ENCODE data around the gene CHST8.

CHST8 gene

DNA sequence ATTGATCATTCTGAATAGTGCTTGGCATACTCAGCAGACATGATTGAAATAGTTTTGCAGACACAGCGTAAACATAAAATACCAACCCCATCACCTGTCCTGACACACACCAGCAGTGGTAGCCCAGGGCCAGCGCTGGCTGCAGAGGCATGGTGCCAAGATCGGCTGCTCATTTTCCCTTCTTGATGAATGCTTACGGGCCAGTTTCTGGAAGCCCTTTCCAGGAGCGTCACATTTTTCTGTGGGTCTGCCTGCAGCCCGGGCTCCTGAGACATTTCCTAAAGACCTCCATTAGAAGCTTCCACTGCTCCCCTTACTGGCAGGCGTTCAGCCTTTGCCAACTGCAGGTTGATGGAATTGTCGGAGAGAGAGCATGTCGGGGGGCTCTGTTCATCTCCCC, 48.6 kb downstream of the CHST8 start:
- H3K9me3 ChIP-seq (ENCODE audit: control insufficient read depth, low read length), result no peaks in the 10 kb centered on the region

GRCh38 chr19:33671211-33671610, 49.5 kb downstream of the CHST8 start:
- Histone ChIP-seq H3K4me1 (ENCODE audit: control insufficient read depth, insufficient read depth, low read length, poor library complexity, severe bottlenecking) (no peaks in the 10 kb centered on the region), H3K27ac (ENCODE audit: insufficient read depth, low read length, poor library complexity, severe bottlenecking) (no peak overlapping the region), H3K9me3 (ENCODE audit: control insufficient read depth, low read length) (no peaks in the 10 kb centered on the region), H3K27me3 (replicated peaks; ENCODE audit: control insufficient read depth, insufficient read depth, low read length, poor library complexity, severe bottlenecking) (no peaks in the 10 kb centered on the region), H3K4me3 (ENCODE audit: insufficient read depth, low read depth, low read length, poor library complexity, severe bottlenecking) (no peak overlapping the region), H3K36me3 (ENCODE audit: control insufficient read depth, insufficient read depth, low read length) (no peaks in the 10 kb centered on the region)
- DNase-seq, result no peak

More for the DNA sequence above, 48.6 kb downstream of the CHST8 start:
- Histone ChIP-seq H3K4me1 (ENCODE audit: control insufficient read depth, insufficient read depth, low read length, poor library complexity, severe bottlenecking) (no peaks in the 10 kb centered on the region), H3K27me3 (replicated peaks; ENCODE audit: control insufficient read depth, insufficient read depth, low read length, poor library complexity, severe bottlenecking) (no peaks in the 10 kb centered on the region), H3K36me3 (ENCODE audit: control insufficient read depth, insufficient read depth, low read length) (no peaks in the 10 kb centered on the region), H3K4me3 (ENCODE audit: insufficient read depth, low read depth, low read length, poor library complexity, severe bottlenecking) (no peak overlapping the region), H3K27ac (ENCODE audit: insufficient read depth, low read length, poor library complexity, severe bottlenecking) (no peak overlapping the region)
- DNase-seq, result no peak

DNA sequence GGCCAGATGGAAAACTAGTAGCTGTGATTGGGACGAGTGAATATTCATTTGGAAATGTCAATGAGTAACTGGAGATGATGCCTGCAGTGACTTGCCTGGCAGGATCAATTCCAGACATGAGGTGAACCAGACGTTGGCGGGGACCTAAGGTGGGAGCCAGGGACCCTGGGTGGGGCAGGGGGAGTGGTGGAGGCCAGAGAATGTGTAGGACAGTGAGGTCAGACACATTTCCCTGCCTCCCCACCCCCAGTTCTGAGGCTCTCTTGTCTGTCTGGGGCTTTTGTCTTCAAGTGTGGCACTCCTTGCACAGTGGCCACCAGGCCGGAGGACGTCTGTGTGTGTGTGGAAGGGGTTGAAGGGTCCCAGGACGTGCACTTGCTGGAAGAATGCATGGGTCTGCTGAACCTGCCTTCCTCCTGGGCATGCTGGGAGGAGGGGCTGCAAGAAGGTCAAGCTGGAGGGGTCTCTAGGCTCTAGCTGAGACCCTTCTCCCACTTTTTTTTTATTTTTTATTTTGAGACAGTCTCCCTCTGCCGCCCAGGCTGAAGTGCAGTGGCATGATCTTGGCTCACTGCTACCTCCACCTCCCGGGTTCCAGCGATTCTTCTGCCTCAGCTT, 51.6 kb downstream of the CHST8 start:
- H3K27ac ChIP-seq (ENCODE audit: insufficient read depth, low read length, poor library complexity, severe bottlenecking), result no peak overlapping the region
- no peak overlapping the region for H3K4me3 ChIP-seq (ENCODE audit: insufficient read depth, low read depth, low read length, poor library complexity, severe bottlenecking)
- H3K4me1 ChIP-seq (ENCODE audit: control insufficient read depth, insufficient read depth, low read length, poor library complexity, severe bottlenecking), result no peaks in the 10 kb centered on the region
- H3K36me3 ChIP-seq (ENCODE audit: control insufficient read depth, insufficient read depth, low read length), result no peaks in the 10 kb centered on the region
- DNase-seq, result no peak
- no peaks in the 10 kb centered on the region for H3K27me3 ChIP-seq (replicated peaks; ENCODE audit: control insufficient read depth, insufficient read depth, low read length, poor library complexity, severe bottlenecking)
- no peaks in the 10 kb centered on the region for H3K9me3 ChIP-seq (ENCODE audit: control insufficient read depth, low read length)

DNA sequence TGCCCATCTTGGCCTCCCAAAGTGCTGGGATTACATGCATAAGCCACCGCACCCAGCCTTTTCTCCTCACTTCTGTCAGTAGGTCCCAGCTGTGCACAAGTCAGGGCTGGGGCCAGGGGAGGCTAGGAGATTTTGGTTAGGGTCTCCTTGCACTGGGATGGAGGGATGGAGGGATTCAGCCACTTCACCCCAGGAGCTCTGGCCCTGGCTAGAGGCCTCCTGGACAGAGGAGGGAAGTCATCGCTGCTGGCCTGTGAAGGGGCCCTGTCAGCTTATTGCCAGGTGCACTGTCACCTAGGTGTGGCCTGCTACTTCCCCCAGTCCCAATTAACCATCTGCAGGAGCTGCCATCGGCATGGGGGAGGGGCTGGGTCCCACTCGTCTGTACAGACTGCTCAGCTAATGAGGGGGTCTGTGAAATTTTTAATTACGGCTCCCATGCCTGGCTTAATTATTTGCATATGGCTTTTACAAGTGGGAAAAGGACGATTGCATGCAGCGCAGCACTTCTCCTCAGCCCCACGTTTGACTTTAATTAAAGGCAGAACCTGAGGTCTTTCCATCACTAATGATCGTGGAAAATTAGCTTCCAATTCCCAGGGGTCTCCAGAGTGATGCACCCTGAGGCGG, 52.4 kb downstream of the CHST8 start:
- no peaks in the 10 kb centered on the region for H3K36me3 ChIP-seq (ENCODE audit: control insufficient read depth, insufficient read depth, low read length)
- H3K27ac ChIP-seq (ENCODE audit: insufficient read depth, low read length, poor library complexity, severe bottlenecking), result no peak overlapping the region
- no peak overlapping the region for H3K4me3 ChIP-seq (ENCODE audit: insufficient read depth, low read depth, low read length, poor library complexity, severe bottlenecking)
- no peaks in the 10 kb centered on the region for H3K9me3 ChIP-seq (ENCODE audit: control insufficient read depth, low read length)
- H3K27me3 ChIP-seq (replicated peaks; ENCODE audit: control insufficient read depth, insufficient read depth, low read length, poor library complexity, severe bottlenecking), result no peaks in the 10 kb centered on the region
- no peak for DNase-seq
- no peaks in the 10 kb centered on the region for H3K4me1 ChIP-seq (ENCODE audit: control insufficient read depth, insufficient read depth, low read length, poor library complexity, severe bottlenecking)

GRCh38 chr19:33674626-33675367, 53.0 kb downstream of the CHST8 start:
- Histone ChIP-seq H3K4me3 (ENCODE audit: insufficient read depth, low read depth, low read length, poor library complexity, severe bottlenecking) (no peak overlapping the region), H3K4me1 (ENCODE audit: control insufficient read depth, insufficient read depth, low read length, poor library complexity, severe bottlenecking) (no peaks in the 10 kb centered on the region), H3K27ac (ENCODE audit: insufficient read depth, low read length, poor library complexity, severe bottlenecking) (no peak overlapping the region), H3K27me3 (replicated peaks; ENCODE audit: control insufficient read depth, insufficient read depth, low read length, poor library complexity, severe bottlenecking) (no peaks in the 10 kb centered on the region), H3K36me3 (ENCODE audit: control insufficient read depth, insufficient read depth, low read length) (no peaks in the 10 kb centered on the region), H3K9me3 (ENCODE audit: control insufficient read depth, low read length) (no peaks in the 10 kb centered on the region)
- no peak for DNase-seq

DNA sequence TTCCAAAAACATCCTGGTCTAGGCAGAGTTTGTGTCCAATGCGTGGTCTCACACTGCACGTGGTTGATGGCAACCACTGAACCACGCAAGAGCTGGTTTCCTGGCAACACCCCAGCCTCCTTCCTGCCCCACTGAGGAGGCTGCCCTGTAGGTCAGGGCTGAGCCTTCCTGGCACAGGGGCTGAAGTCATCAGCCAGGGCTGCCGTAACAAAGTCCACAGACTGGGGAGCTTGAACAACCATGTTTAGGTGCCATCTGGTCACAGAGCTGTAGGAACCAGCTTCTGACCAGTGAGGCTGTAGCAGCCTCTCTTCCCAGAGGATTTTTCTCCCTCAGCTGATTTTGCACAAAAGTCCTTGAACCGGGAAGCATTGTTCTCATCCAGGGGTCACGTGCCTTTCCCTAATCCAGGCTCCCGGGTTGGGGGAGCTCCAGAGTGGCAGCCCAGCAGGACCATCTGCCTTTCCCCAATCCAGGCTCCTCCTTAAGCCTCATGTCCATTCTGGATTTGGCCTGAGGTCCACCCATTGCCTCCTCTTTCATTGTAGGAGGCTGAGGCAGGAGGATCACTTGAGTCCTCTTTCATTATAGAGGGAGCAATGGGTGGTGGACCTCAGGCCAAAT, 53.9 kb downstream of the CHST8 start:
- no peak for DNase-seq
- no peaks in the 10 kb centered on the region for H3K27me3 ChIP-seq (replicated peaks; ENCODE audit: control insufficient read depth, insufficient read depth, low read length, poor library complexity, severe bottlenecking)
- no peaks in the 10 kb centered on the region for H3K9me3 ChIP-seq (ENCODE audit: control insufficient read depth, low read length)
- H3K36me3 ChIP-seq (ENCODE audit: control insufficient read depth, insufficient read depth, low read length), result no peaks in the 10 kb centered on the region
- no peaks in the 10 kb centered on the region for H3K4me1 ChIP-seq (ENCODE audit: control insufficient read depth, insufficient read depth, low read length, poor library complexity, severe bottlenecking)
- H3K4me3 ChIP-seq (ENCODE audit: insufficient read depth, low read depth, low read length, poor library complexity, severe bottlenecking), result no peak overlapping the region
- no peak overlapping the region for H3K27ac ChIP-seq (ENCODE audit: insufficient read depth, low read length, poor library complexity, severe bottlenecking)

DNA sequence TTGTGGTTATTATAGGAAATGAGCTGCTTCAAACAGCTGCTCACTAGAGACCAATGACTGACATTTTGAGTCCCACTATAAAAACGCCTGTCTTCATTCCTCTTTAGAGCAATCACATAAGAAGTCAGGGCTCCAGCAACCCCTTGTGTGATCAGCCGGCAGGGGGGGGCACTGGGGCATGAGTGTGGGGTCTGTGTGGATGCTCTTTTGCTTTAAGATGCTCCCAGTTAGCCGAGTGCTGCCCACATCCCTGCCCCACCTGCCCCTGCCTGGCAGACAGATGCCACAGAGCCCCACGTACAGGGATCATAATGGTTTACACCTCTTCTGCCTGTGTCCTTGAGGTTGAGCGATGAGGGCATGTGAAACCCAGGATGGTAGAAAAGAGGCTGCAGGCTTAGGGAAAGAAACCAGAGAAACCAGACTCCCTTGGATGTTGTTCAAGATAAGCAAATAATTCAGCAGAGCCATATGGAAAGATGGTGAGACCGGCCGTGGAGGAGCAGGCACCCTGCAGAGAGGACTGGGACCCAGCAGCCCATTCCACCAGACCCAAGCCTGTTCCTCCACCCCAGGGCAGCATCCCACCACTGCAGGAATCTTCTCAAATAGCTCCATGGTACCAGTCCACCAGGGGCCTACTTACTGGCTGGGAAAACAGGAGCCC, 55.4 kb downstream of the CHST8 start:
- Histone ChIP-seq H3K27me3 (replicated peaks; ENCODE audit: control insufficient read depth, insufficient read depth, low read length, poor library complexity, severe bottlenecking) (no peaks in the 10 kb centered on the region), H3K4me3 (ENCODE audit: insufficient read depth, low read depth, low read length, poor library complexity, severe bottlenecking) (no peak overlapping the region), H3K4me1 (ENCODE audit: control insufficient read depth, insufficient read depth, low read length, poor library complexity, severe bottlenecking) (no peaks in the 10 kb centered on the region), H3K27ac (ENCODE audit: insufficient read depth, low read length, poor library complexity, severe bottlenecking) (no peak overlapping the region), H3K9me3 (ENCODE audit: control insufficient read depth, low read length) (no peaks in the 10 kb centered on the region), H3K36me3 (ENCODE audit: control insufficient read depth, insufficient read depth, low read length) (no peaks in the 10 kb centered on the region)
- DNase-seq, result no peak

DNA sequence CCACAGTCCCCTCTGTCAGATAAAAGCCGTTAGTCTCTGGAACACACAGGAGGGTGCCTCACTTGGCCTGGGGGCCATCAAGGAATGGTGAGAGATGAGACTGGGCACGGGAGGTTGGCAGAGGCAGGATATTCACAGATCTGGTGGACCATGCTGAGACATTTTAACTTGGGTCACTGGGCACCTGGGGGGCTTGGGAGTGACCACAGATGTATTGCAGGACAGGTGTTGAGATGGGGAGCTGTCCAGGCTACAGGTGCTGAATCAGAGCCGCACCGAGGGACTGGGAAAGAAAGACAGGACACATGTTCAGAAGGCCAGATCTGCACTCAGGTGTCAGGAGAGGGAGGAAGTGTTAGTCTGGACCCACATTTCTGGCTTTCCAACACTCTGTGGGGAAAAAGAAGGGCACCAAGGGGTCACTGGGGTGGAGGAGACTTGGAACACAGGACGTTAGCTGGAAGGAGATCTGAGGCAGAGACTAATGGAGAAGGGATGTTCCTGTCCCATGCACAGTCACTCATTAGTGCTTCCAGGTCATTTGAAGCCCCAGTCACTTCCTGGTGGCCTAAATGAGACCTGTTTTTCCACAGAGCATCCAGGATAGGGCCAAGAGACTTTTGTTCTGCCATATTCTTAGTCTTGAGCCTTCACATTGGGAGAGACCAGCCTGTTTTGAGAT, 56.1 kb downstream of the CHST8 start:
- no peaks in the 10 kb centered on the region for H3K9me3 ChIP-seq (ENCODE audit: control insufficient read depth, low read length)
- H3K4me1 ChIP-seq (ENCODE audit: control insufficient read depth, insufficient read depth, low read length, poor library complexity, severe bottlenecking), result no peaks in the 10 kb centered on the region
- no peak overlapping the region for H3K4me3 ChIP-seq (ENCODE audit: insufficient read depth, low read depth, low read length, poor library complexity, severe bottlenecking)
- H3K27ac ChIP-seq (ENCODE audit: insufficient read depth, low read length, poor library complexity, severe bottlenecking), result no peak overlapping the region
- DNase-seq, result no peak
- no peaks in the 10 kb centered on the region for H3K36me3 ChIP-seq (ENCODE audit: control insufficient read depth, insufficient read depth, low read length)
- H3K27me3 ChIP-seq (replicated peaks; ENCODE audit: control insufficient read depth, insufficient read depth, low read length, poor library complexity, severe bottlenecking), result no peaks in the 10 kb centered on the region

- no peaks in the 10 kb centered on the region for H3K9me3 ChIP-seq (ENCODE audit: control insufficient read depth, low read length)
- H3K4me3 ChIP-seq (ENCODE audit: insufficient read depth, low read depth, low read length, poor library complexity, severe bottlenecking), result no peak overlapping the region
- no peaks in the 10 kb centered on the region for H3K4me1 ChIP-seq (ENCODE audit: control insufficient read depth, insufficient read depth, low read length, poor library complexity, severe bottlenecking)
- DNase-seq, result no peak
- H3K27ac ChIP-seq (ENCODE audit: insufficient read depth, low read length, poor library complexity, severe bottlenecking), result no peak overlapping the region
- H3K36me3 ChIP-seq (ENCODE audit: control insufficient read depth, insufficient read depth, low read length), result no peaks in the 10 kb centered on the region
- no peaks in the 10 kb centered on the region for H3K27me3 ChIP-seq (replicated peaks; ENCODE audit: control insufficient read depth, insufficient read depth, low read length, poor library complexity, severe bottlenecking)
Observed at GRCh38 chr19:33678796-33679585, 57.2 kb downstream of the CHST8 start.
